Endodermal cell (in vitro differentiated cells): ENCODE data around the gene REEP6. TPM values are rescaled to one million over a fixed set of nuclear protein-coding genes. Genes with fewer than 3 reads are reported as not detected.
"Not testable (repeated sequence)": the region's sequence is repeated elsewhere in the genome, so short reads cannot be mapped to it uniquely, and the experiment has no call there.

Experiments
- DNase-seq: peaks from one replicate; pipeline ENCODE4 v3.0.0-alpha.2; 2017
- H3K27ac ChIP-seq: 2 replicates; pipeline ENCODE4 v1.5.1; 2013; ENCODE audit warnings: mild to moderate bottlenecking, low read depth, low read length, moderate library complexity
- H3K27me3 ChIP-seq: 2 replicates; pipeline ENCODE4 v1.6.1; 2013; ENCODE audit warnings: mild to moderate bottlenecking, low read length, moderate library complexity; ENCODE audit not compliant: insufficient read depth, control insufficient read depth, poor library complexity, severe bottlenecking
- H3K36me3 ChIP-seq: 2 replicates; pipeline ENCODE4 v1.7.0; 2013; ENCODE audit warnings: mild to moderate bottlenecking, low read length, moderate library complexity; ENCODE audit not compliant: control insufficient read depth, insufficient read depth
- H3K4me1 ChIP-seq: one replicate; pipeline ENCODE4 v1.7.0; 2013; ENCODE audit warnings: low read length; ENCODE audit not compliant: control insufficient read depth, insufficient read depth
- H3K4me3 ChIP-seq: 2 replicates; pipeline ENCODE4 v1.5.1; 2013; ENCODE audit warnings: mild to moderate bottlenecking, low read length, moderate library complexity
- H3K9ac ChIP-seq: 2 replicates; pipeline ENCODE4 v1.6.1; 2013; ENCODE audit warnings: mild to moderate bottlenecking, low read length, moderate library complexity; ENCODE audit not compliant: poor library complexity, severe bottlenecking; ENCODE audit errors: extremely low read depth
- H3K9me3 ChIP-seq: 2 replicates; pipeline ENCODE4 v1.6.1; 2013; ENCODE audit warnings: mild to moderate bottlenecking, low read length, moderate library complexity; ENCODE audit not compliant: control insufficient read depth
- H3K27ac Mint-ChIP-seq: 2 replicates; pipeline ENCODE4 v1.8.0; 2020; ENCODE audit warnings: mixed read lengths
- H3K27me3 Mint-ChIP-seq: 2 replicates; pipeline ENCODE4 v1.8.0; 2021; ENCODE audit warnings: mild to moderate bottlenecking, mixed read lengths; ENCODE audit not compliant: insufficient read depth
- H3K36me3 Mint-ChIP-seq: 2 replicates; pipeline ENCODE4 v1.8.0; 2020; ENCODE audit warnings: low read depth, mixed read lengths
- H3K4me1 Mint-ChIP-seq: 2 replicates; pipeline ENCODE4 v1.8.0; 2020; ENCODE audit warnings: mixed read lengths
- H3K4me3 Mint-ChIP-seq: 2 replicates; pipeline ENCODE4 v1.8.0; 2020; ENCODE audit warnings: mild to moderate bottlenecking, moderate library complexity, mixed read lengths
- H3K9me3 Mint-ChIP-seq: 2 replicates; pipeline ENCODE4 v1.8.0; 2020; ENCODE audit warnings: mild to moderate bottlenecking, mixed read lengths
- CTCF ChIP-seq: fragments of 200-600 bp; sonication (generic); conservative IDR thresholded peaks from 2 replicates; pipeline ENCODE4 v1.5.0; 2021; ENCODE audit warnings: antibody characterized with exemption, mild to moderate bottlenecking
- WGBS, 2 experiments: methylation state at CpG; one replicate each; pipeline versions ENCODE4 v1.1.5 to v1.1.7; 2013; ENCODE audit warnings: missing lambda C conversion rate in 2 of 2, mixed read lengths in 1 of 2; ENCODE audit not compliant: insufficient coverage in 1 of 2, insufficient read length in 1 of 2; 5-methylcytosine and 5-hydroxymethylcytosine counted together
- total RNA-seq, 2 donors: library from RNA; stranded (reverse); fragmentation: NEBNext Ultra II Directional in 1 of 2; extraction: Animal tissue kit (Norgen Biotek cat#: 25700) in 1 of 2; gene quantifications; 2 replicates in 1 of 2; 3 replicates in 1 of 2; pipeline ENCODE4 v1.2.1, GENCODE V29; 2021

REEP6 gene
- total RNA-seq, 2 donors from 2014 or later = 24.7 to 49.4 TPM

GRCh38 chr19:1518471-1518870 lies 27.5 kb downstream of the REEP6 start:
- H3K27me3 Mint-ChIP-seq = peaks cover 70% of the 10 kb centered on the region
- no peak overlapping the region for H3K27ac Mint-ChIP-seq
- H3K4me3 ChIP-seq = no peak overlapping the region
- no peaks in the 10 kb centered on the region for H3K36me3 ChIP-seq
- peaks cover 3% of the 10 kb centered on the region for H3K9me3 Mint-ChIP-seq
- 83 to 86% methylated on average over 3 to 4 of the region's 4 CpGs for WGBS, 2 experiments
- TF ChIP-seq CTCF = no peak
- no peaks in the 10 kb centered on the region for H3K4me1 ChIP-seq
- no peak for DNase-seq
- H3K27ac ChIP-seq = no peak overlapping the region
- no peak overlapping the region for H3K4me3 Mint-ChIP-seq
- no peak overlapping the region for H3K9ac ChIP-seq
- no peaks in the 10 kb centered on the region for H3K4me1 Mint-ChIP-seq
- no peaks in the 10 kb centered on the region for H3K9me3 ChIP-seq
- no peaks in the 10 kb centered on the region for H3K36me3 Mint-ChIP-seq
- peaks cover 43% of the 10 kb centered on the region for H3K27me3 ChIP-seq

GRCh38 chr19:1519802-1520201 lies 28.8 kb downstream of the REEP6 start:
- not testable (repeated sequence) for H3K27ac ChIP-seq

GRCh38 chr19:1520203-1520780 lies 29.3 kb downstream of the REEP6 start:
- Histone ChIP-seq H3K27ac (no peak overlapping the region), H3K4me3 (no peak overlapping the region), H3K36me3 (no peaks in the 10 kb centered on the region), H3K9ac (no peak overlapping the region), H3K4me1 (no peaks in the 10 kb centered on the region), H3K9me3 (no peaks in the 10 kb centered on the region), H3K27me3 (peaks cover 42% of the 10 kb centered on the region)
- Mint-ChIP-seq H3K36me3 (no peaks in the 10 kb centered on the region), H3K27me3 (peaks cover 72% of the 10 kb centered on the region), H3K27ac (no peak overlapping the region), H3K4me1 (peaks cover 3% of the 10 kb centered on the region), H3K9me3 (peaks cover 3% of the 10 kb centered on the region), H3K4me3 (no peak overlapping the region)
- no peak for TF ChIP-seq CTCF
- WGBS, 2 experiments = 84 to 88% methylated on average over 10 to 17 of the region's 17 CpGs
- no peak for DNase-seq

More at GRCh38 chr19:1519802-1520201, 28.8 kb downstream of the REEP6 start:
- not testable (repeated sequence) for H3K36me3 ChIP-seq, H3K4me1 Mint-ChIP-seq, H3K4me3 Mint-ChIP-seq, H3K4me1 ChIP-seq, H3K27ac Mint-ChIP-seq, H3K9ac ChIP-seq, H3K9me3 Mint-ChIP-seq, H3K4me3 ChIP-seq, H3K36me3 Mint-ChIP-seq, H3K9me3 ChIP-seq, DNase-seq
- H3K27me3 Mint-ChIP-seq = peaks cover 70% of the 10 kb centered on the region
- peaks cover 42% of the 10 kb centered on the region for H3K27me3 ChIP-seq
- WGBS, 2 experiments = 84 to 98% methylated on average over 7 to 8 of the region's 8 CpGs

- no peak overlapping the region for H3K27ac Mint-ChIP-seq
- H3K27me3 Mint-ChIP-seq = peaks cover 74% of the 10 kb centered on the region
- peaks cover 3% of the 10 kb centered on the region for H3K4me1 Mint-ChIP-seq
- no peak overlapping the region for H3K4me3 Mint-ChIP-seq
- no peaks in the 10 kb centered on the region for H3K36me3 ChIP-seq
- DNase-seq = no peak
- H3K9me3 ChIP-seq = no peaks in the 10 kb centered on the region
- peaks cover 1% of the 10 kb centered on the region for H3K9me3 Mint-ChIP-seq
- WGBS, 2 experiments = 80 to 86% methylated on average over 8 to 14 of the region's 14 CpGs
- H3K36me3 Mint-ChIP-seq = no peaks in the 10 kb centered on the region
- H3K27me3 ChIP-seq = peaks cover 55% of the 10 kb centered on the region
- H3K9ac ChIP-seq = no peak overlapping the region
- H3K27ac ChIP-seq = no peak overlapping the region
- no peaks in the 10 kb centered on the region for H3K4me1 ChIP-seq
- no peak overlapping the region for H3K4me3 ChIP-seq
- TF ChIP-seq CTCF = no peak
These were observed 30.7 kb downstream of the REEP6 start for GRCh38 chr19:1521636-1522035.
